Naive thymus-derived CD4-positive, alpha-beta T cell (primary cell): ENCODE measurements around the gene LHX3. TPM values are rescaled to one million over a fixed set of nuclear protein-coding genes. Genes with fewer than 3 reads are reported as not detected.

Experiments used
- ATAC-seq: fragments of 150-1000 bp; cut with Tn5 transposase; 2 replicates; pipeline ENCODE4 v1.10.0; 2021; ENCODE audit warnings: mild to moderate bottlenecking, moderate library complexity
- CTCF ChIA-PET: fragments of 350-600 bp; sonication (Branson Sonifier 250); formaldehyde crosslinking; loops from one replicate; lab custom pipeline; 2021; ENCODE audit warnings: antibody characterized with exemption; lab: Charles Lee
- POLR2A ChIA-PET: fragments of 350-600 bp; sonication (Branson Sonifier 250); formaldehyde crosslinking; loops from one replicate; lab custom pipeline; 2021; ENCODE audit warnings: antibody characterized with exemption, inconsistent platforms; lab: Charles Lee
- DNase-seq, 9 donors: peaks; one replicate each; pipeline versions ENCODE4 v3.0.0 to v3.0.0-alpha.2; 2020 to 2022; ENCODE audit warnings: mixed read lengths in 1 of 9
- H3K27ac ChIP-seq: one replicate; pipeline ENCODE4 v1.7.0; 2013; ENCODE audit warnings: mild to moderate bottlenecking, low read depth, low read length, moderate library complexity
- H3K27me3 ChIP-seq, 2 donors: one replicate each; pipeline ENCODE4 v1.7.0; 2013; ENCODE audit warnings: low read length in 2 of 2, mild to moderate bottlenecking in 2 of 2, moderate library complexity in 2 of 2; ENCODE audit not compliant: control insufficient read depth in 2 of 2, insufficient read depth in 2 of 2
- H3K36me3 ChIP-seq, 3 experiments: 1 replicate in 2 of 3; 2 replicates in 1 of 3; pipeline ENCODE4 v1.7.0; 2013; ENCODE audit warnings: low read length in 3 of 3, mild to moderate bottlenecking in 3 of 3, moderate library complexity in 1 of 3; ENCODE audit not compliant: insufficient read depth in 3 of 3, control insufficient read depth in 2 of 3
- H3K4me1 ChIP-seq, 2 donors: one replicate each; pipeline ENCODE4 v1.7.0; 2013; ENCODE audit warnings: low read length in 2 of 2, mild to moderate bottlenecking in 2 of 2, moderate library complexity in 1 of 2; ENCODE audit not compliant: control insufficient read depth in 2 of 2, insufficient read depth in 2 of 2
- H3K4me3 ChIP-seq: 2 replicates; pipeline ENCODE4 v1.7.0; 2013; ENCODE audit warnings: mild to moderate bottlenecking, low read length
- H3K9me3 ChIP-seq, 3 experiments: 1 replicate in 2 of 3; 2 replicates in 1 of 3; pipeline ENCODE4 v1.7.0; 2013; ENCODE audit warnings: low read length in 3 of 3; ENCODE audit not compliant: control insufficient read depth in 2 of 3
- H3K27ac Mint-ChIP-seq, 9 donors: one replicate each; pipeline ENCODE4 v1.8.0; 2020 to 2022; ENCODE audit warnings: mixed read lengths in 9 of 9, mild to moderate bottlenecking in 8 of 9, moderate library complexity in 5 of 9, inconsistent platforms in 2 of 9
- H3K27me3 Mint-ChIP-seq, 5 donors: one replicate each; pipeline ENCODE4 v1.8.0; 2021 to 2022; ENCODE audit warnings: mixed read lengths in 5 of 5, mild to moderate bottlenecking in 1 of 5
- H3K36me3 Mint-ChIP-seq, 5 donors: one replicate each; pipeline ENCODE4 v1.8.0; 2020 to 2022; ENCODE audit warnings: mixed read lengths in 5 of 5, mild to moderate bottlenecking in 3 of 5, inconsistent platforms in 1 of 5
- H3K4me1 Mint-ChIP-seq, 7 donors: one replicate each; pipeline ENCODE4 v1.8.0; 2020 to 2022; ENCODE audit warnings: mixed read lengths in 7 of 7, mild to moderate bottlenecking in 3 of 7, inconsistent platforms in 1 of 7
- H3K4me3 Mint-ChIP-seq, 10 donors: one replicate each; pipeline ENCODE4 v1.8.0; 2020 to 2022; ENCODE audit warnings: mild to moderate bottlenecking in 10 of 10, mixed read lengths in 10 of 10, moderate library complexity in 6 of 10, inconsistent platforms in 2 of 10
- H3K9me3 Mint-ChIP-seq, 11 donors: one replicate each; pipeline ENCODE4 v1.8.0; 2020 to 2022; ENCODE audit warnings: mixed read lengths in 11 of 11, mild to moderate bottlenecking in 4 of 11, inconsistent platforms in 1 of 11, moderate library complexity in 1 of 11
- intact Hi-C, 2 donors: fragments of 100-400 bp; cut with micrococcal nuclease; formaldehyde crosslinking; loops; one replicate each; pipeline ENCODE4 v1.15.1; 2023
- polyA plus RNA-seq, 2 donors: library from polyadenylated mRNA; unstranded; fragments of 300-500 nt; fragmentation: Illumina TruSeq; gene quantifications; one replicate each; pipeline ENCODE4 v1.2.3, GENCODE V29; 2021
- total RNA-seq, 6 experiments: library from RNA in 5 of 6; stranded (reverse) in 5 of 6; gene quantifications; 1 replicate in 5 of 6; 2 replicates in 1 of 6; pipeline ENCODE4 v1.2.3 and lab custom pipeline; 2021 to 2026

Gene LHX3
- total and polyA plus RNA-seq, 7 experiments from 2014 or later: 0.15 to 0.21 TPM; not detected in 5

DNA sequence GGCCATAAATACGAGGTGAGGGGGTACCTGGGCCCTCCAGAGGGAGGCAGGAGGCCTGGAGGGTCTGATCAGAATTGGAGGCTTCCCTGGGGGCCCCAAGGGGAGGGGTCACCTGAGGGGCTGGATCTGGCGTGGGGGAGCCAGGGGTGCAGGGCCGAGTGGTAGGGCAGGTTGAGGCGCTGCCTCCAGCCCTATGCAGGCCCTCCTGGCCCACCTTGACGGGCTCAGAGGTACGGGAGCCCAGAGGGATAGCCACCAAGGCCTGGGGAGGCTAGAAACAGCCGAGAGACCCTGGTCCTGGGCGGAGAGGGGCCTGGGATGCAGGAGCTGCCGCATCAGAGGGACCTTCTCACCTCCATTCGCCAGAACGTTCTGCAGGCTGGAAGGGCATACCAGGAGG, 24.3 kb downstream of the LHX3 start:
- intact Hi-C loops: no loop called here
- peaks cover 0 to 21% (median 4%) of the 10 kb centered on the region in 5 donors for H3K27me3 Mint-ChIP-seq
- no peaks in the 10 kb centered on the region for H3K27me3 ChIP-seq
- no peaks in the 10 kb centered on the region for H3K4me1 Mint-ChIP-seq
- no peaks in the 10 kb centered on the region for H3K36me3 ChIP-seq
- no peak overlapping the region for H3K27ac ChIP-seq
- H3K4me3 ChIP-seq: no peak overlapping the region
- H3K4me1 ChIP-seq: no peaks in the 10 kb centered on the region
- POLR2A ChIA-PET: no interaction called here
- DNase-seq: no peak
- ATAC-seq: no peak
- H3K9me3 ChIP-seq: no peaks in the 10 kb centered on the region
- CTCF ChIA-PET: no interaction called here
- no peak overlapping the region for H3K4me3 Mint-ChIP-seq
- H3K9me3 Mint-ChIP-seq: peaks cover 0 to 1% (median 0%) of the 10 kb centered on the region in 11 donors
- H3K36me3 Mint-ChIP-seq: no peaks in the 10 kb centered on the region
- no peak overlapping the region for H3K27ac Mint-ChIP-seq

DNA sequence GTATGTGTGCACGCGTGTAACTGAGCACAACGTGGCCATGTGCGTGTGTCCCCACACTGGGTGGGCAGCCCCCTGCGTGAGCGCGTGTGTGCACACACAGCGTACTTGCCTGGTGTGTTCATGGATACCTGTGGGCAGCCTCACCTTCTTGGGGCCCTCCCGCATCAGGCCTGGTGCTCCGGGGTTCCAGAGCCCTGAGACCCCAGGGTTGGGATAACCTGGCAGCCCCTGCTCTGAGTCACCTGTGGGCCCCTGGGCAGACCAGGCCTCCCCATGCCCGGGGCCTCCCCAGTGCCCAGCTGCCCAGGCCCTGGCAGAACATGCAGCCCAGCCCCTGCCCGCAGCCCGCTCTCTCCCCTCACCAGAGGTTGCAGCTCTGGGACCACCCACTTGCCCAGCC, 25.2 kb downstream of the LHX3 start:
- Mint-ChIP-seq H3K27ac (no peak overlapping the region), H3K4me3 (peak overlapping the region in 1 of 10 donors; percentile 5), H3K9me3 (no peaks in the 10 kb centered on the region), H3K27me3 (peaks cover 0 to 13% (median 3%) of the 10 kb centered on the region in 5 donors), H3K4me1 (no peaks in the 10 kb centered on the region), H3K36me3 (no peaks in the 10 kb centered on the region)
- Histone ChIP-seq H3K4me3 (no peak overlapping the region), H3K9me3 (no peaks in the 10 kb centered on the region), H3K27ac (no peak overlapping the region), H3K36me3 (no peaks in the 10 kb centered on the region), H3K4me1 (no peaks in the 10 kb centered on the region), H3K27me3 (no peaks in the 10 kb centered on the region)
- POLR2A ChIA-PET: no interaction called here
- CTCF ChIA-PET: no interaction called here
- DNase-seq: no peak
- intact Hi-C loops: no loop called here
- ATAC-seq: no peak

DNA sequence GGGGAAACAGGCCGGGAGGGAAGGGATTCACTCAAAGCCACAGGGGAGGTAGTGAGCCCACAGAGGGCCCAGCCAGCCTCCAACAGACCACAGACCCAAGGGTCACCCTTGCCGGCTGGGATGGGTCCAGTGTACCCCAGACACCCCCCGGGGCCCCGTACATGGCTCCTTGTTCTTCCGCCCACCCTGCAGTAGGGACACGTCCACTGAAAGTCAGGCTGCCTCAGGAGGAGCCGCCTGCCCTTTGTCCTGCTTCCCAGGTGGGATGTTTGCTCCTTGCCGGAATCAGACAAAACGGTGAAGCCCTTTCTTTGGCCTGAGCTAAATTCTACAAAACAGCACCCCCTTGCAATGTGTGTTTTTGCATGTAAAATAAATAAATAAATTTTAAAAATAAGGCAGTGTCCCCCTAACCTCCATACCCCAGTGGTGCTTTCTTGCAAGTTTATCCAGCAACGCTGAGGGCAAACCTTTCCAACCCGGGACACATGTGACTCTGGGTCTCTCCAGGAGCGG, 25.8 kb downstream of the LHX3 start:
- Histone ChIP-seq H3K4me3 (no peak overlapping the region), H3K4me1 (no peaks in the 10 kb centered on the region), H3K27me3 (no peaks in the 10 kb centered on the region), H3K36me3 (no peaks in the 10 kb centered on the region), H3K27ac (no peak overlapping the region), H3K9me3 (no peaks in the 10 kb centered on the region)
- H3K4me1 Mint-ChIP-seq: no peaks in the 10 kb centered on the region
- no peak overlapping the region for H3K4me3 Mint-ChIP-seq
- no peaks in the 10 kb centered on the region for H3K36me3 Mint-ChIP-seq
- DNase-seq: no peak
- POLR2A ChIA-PET: no interaction called here
- H3K9me3 Mint-ChIP-seq: no peaks in the 10 kb centered on the region
- H3K27ac Mint-ChIP-seq: no peak overlapping the region
- intact Hi-C loops: no loop called here
- ATAC-seq: no peak
- H3K27me3 Mint-ChIP-seq: peaks cover 0 to 10% (median 0%) of the 10 kb centered on the region in 5 donors
- CTCF ChIA-PET: no interaction called here

DNA sequence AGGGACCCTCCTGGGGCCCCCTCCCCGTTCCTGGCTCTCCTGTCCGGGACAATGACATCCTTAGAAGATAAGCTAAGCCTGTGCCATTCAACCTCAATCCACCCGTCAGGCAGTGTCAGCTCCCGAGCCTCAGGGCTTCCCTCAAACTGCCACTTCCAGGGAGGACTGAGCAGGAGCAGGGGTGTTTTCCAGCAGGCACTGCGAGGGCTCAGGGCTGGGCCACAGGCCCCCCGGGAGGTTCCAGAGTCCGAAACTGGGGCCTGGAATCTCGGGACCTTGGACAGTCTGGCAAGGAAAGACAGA, 26.2 kb downstream of the LHX3 start:
- POLR2A ChIA-PET: no interaction called here
- H3K27ac Mint-ChIP-seq: no peak overlapping the region
- H3K27me3 ChIP-seq: no peaks in the 10 kb centered on the region
- no peaks in the 10 kb centered on the region for H3K36me3 ChIP-seq
- peaks cover 0 to 10% (median 0%) of the 10 kb centered on the region in 5 donors for H3K27me3 Mint-ChIP-seq
- no peaks in the 10 kb centered on the region for H3K4me1 ChIP-seq
- no peak overlapping the region for H3K4me3 Mint-ChIP-seq
- no peaks in the 10 kb centered on the region for H3K4me1 Mint-ChIP-seq
- ATAC-seq (no peak), DNase-seq (no peak)
- no peaks in the 10 kb centered on the region for H3K9me3 Mint-ChIP-seq
- H3K27ac ChIP-seq: no peak overlapping the region
- H3K9me3 ChIP-seq: no peaks in the 10 kb centered on the region
- no peaks in the 10 kb centered on the region for H3K36me3 Mint-ChIP-seq
- no peak overlapping the region for H3K4me3 ChIP-seq
- CTCF ChIA-PET: no interaction called here
- intact Hi-C loops: no loop called here

DNA sequence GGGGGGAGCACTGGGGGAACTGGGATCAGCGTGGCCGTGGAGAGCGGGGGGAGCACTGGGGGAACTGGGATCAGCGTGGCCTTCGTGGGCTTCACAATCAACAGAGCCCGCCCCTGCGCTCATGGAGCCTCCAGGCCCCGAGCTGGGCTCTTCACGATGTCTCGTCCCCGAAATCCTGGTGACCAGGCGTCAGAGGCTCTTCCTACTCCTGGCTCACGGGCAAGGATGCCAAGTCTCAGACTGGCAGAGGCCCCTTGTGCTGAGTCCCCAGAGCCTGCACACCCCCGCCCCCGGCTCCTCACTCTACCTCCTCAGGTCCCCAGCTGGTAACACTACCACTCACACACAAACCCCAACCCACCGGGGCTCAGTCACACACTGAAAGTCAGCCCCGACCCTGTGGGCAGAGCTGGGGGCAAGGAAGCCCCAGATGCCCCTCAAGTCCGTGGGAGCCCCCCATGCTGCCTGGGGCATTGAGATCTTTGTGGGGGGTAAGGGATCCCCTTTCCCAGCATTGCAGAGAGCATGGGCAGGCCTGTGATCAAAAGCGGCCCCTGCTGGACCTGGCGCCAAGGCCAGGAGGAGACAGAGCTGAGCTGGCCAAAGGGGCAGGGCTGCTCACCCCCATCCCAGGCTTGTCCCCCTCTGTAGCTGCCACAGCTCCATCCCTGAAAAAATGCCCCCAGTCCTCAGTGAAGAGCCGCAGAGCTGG, 26.7 kb downstream of the LHX3 start:
- no peaks in the 10 kb centered on the region for H3K36me3 ChIP-seq
- peaks cover 0 to 10% (median 0%) of the 10 kb centered on the region in 5 donors for H3K27me3 Mint-ChIP-seq
- no peak overlapping the region for H3K4me3 ChIP-seq
- ChIA-PET CTCF (no interaction called here), POLR2A (no interaction called here)
- H3K27ac Mint-ChIP-seq: no peak overlapping the region
- H3K4me1 ChIP-seq: no peaks in the 10 kb centered on the region
- no peaks in the 10 kb centered on the region for H3K9me3 Mint-ChIP-seq
- no peak overlapping the region for H3K4me3 Mint-ChIP-seq
- no peaks in the 10 kb centered on the region for H3K9me3 ChIP-seq
- no peaks in the 10 kb centered on the region for H3K36me3 Mint-ChIP-seq
- no peak for ATAC-seq
- H3K27me3 ChIP-seq: no peaks in the 10 kb centered on the region
- DNase-seq: no peak
- H3K27ac ChIP-seq: no peak overlapping the region
- intact Hi-C loops: no loop called here
- H3K4me1 Mint-ChIP-seq: no peaks in the 10 kb centered on the region

DNA sequence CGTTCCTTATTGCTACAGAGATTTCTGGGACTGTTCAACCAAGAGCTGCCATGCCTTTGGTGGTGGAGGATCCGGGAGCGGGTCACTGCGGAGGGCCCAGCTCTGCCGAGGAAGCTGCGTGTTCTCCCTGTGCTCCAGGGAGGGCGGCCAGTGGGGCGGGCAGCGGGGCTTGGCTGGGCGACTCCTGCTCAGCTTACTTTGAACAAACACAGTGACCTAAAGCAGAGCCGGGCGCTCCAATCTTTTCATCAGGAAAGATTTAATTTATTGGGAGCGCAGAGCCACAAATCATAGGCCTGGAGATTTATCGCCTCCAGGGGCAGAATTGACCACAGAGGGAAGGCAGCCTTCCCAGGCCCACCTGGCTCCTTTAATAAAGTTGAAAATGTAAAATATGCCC, 27.7 kb downstream of the LHX3 start:
- Mint-ChIP-seq H3K9me3 (no peaks in the 10 kb centered on the region), H3K27me3 (peaks cover 0 to 10% (median 0%) of the 10 kb centered on the region in 5 donors), H3K27ac (no peak overlapping the region), H3K4me1 (no peaks in the 10 kb centered on the region), H3K36me3 (no peaks in the 10 kb centered on the region), H3K4me3 (no peak overlapping the region)
- H3K4me1 ChIP-seq: no peaks in the 10 kb centered on the region
- POLR2A ChIA-PET: no interaction called here
- H3K27ac ChIP-seq: no peak overlapping the region
- ATAC-seq (no peak), DNase-seq (no peak)
- H3K27me3 ChIP-seq: no peaks in the 10 kb centered on the region
- H3K9me3 ChIP-seq: no peaks in the 10 kb centered on the region
- CTCF ChIA-PET: no interaction called here
- no peak overlapping the region for H3K4me3 ChIP-seq
- intact Hi-C loops: no loop called here
- no peaks in the 10 kb centered on the region for H3K36me3 ChIP-seq

DNA sequence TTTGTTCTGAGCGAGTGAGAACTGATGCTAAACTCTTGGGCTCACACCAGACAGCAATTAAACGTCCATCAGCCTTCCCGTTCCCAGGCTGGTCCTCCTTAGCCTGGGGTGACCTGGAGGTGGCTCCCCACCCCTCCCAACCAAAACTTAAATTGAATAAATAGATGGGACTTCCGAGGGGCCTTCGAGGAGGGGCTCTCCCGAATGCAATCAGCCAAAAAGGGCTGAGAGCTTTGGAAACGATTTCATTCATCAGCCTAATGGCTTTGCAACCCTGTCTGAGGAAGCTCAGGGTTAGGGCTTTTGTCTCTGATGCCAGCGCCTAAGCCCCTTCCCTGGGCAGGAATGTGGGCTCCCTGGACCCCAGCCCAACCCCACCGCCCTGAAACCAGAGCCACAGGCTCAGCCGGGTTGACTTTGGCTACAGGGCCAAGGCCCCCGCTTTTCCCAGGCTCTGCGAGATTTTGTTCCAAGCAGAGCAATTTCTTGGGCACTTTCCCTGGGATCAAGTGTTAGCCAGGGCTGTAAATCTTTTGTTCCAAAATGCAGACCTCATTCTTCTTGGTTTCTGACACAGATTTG, 29.2 kb downstream of the LHX3 start:
- ChIA-PET CTCF (no interaction called here), POLR2A (no interaction called here)
- no peaks in the 10 kb centered on the region for H3K4me1 ChIP-seq
- H3K9me3 Mint-ChIP-seq: no peaks in the 10 kb centered on the region
- intact Hi-C loops: no loop called here
- no peaks in the 10 kb centered on the region for H3K36me3 ChIP-seq
- no peaks in the 10 kb centered on the region for H3K36me3 Mint-ChIP-seq
- no peaks in the 10 kb centered on the region for H3K9me3 ChIP-seq
- no peak overlapping the region for H3K4me3 Mint-ChIP-seq
- H3K27ac Mint-ChIP-seq: no peak overlapping the region
- H3K27me3 ChIP-seq: no peaks in the 10 kb centered on the region
- no peak for ATAC-seq
- no peak overlapping the region for H3K27ac ChIP-seq
- H3K27me3 Mint-ChIP-seq: peaks cover 0 to 17% (median 0%) of the 10 kb centered on the region in 5 donors
- H3K4me3 ChIP-seq: no peak overlapping the region
- no peak for DNase-seq
- H3K4me1 Mint-ChIP-seq: no peaks in the 10 kb centered on the region
